Bronchial epithelial cell (primary cell): ENCODE results near the gene VAT1. TPM values are rescaled to one million over a fixed set of nuclear protein-coding genes. Genes with fewer than 3 reads are reported as not detected.
"Not testable (repeated sequence)": the region's sequence is repeated elsewhere in the genome, so short reads cannot be mapped to it uniquely, and the experiment has no call there.

Source experiments
- DNase-seq: peaks from one replicate; pipeline ENCODE4 v3.0.0-alpha.2; 2010; ENCODE audit warnings: low read depth
- FAIRE-seq: peaks from 2 replicates; lab custom pipeline; 2011; peaks lifted over from hg19 to GRCh38; lab: Jason Lieb, UNC
- H3K27me3 ChIP-seq: 2 replicates; pipeline ENCODE4 v1.5.1; 2011; ENCODE audit warnings: low read length; ENCODE audit not compliant: control insufficient read depth, insufficient read depth
- H3K36me3 ChIP-seq: 2 replicates; pipeline ENCODE4 v1.5.1; 2011; ENCODE audit warnings: low read length; ENCODE audit not compliant: control insufficient read depth, insufficient read depth
- H3K4me3 ChIP-seq: 2 replicates; pipeline ENCODE4 v1.5.1; 2011; ENCODE audit warnings: mild to moderate bottlenecking, low read depth, low read length, control low read depth
- CTCF ChIP-seq: IDR thresholded peaks from 2 replicates; pipeline ENCODE4 v1.5.1; 2011; ENCODE audit warnings: mild to moderate bottlenecking, moderate library complexity, low read length, control low read depth, inconsistent platforms; ENCODE audit not compliant: insufficient read depth, severe bottlenecking
- total RNA-seq: library from RNA; depleted of rRNA; stranded (reverse); fragments of >200 nt; gene quantifications from 2 replicates; pipeline ENCODE4 v1.2.1, GENCODE V29; 2014

The VAT1 gene
- total RNA-seq, 1 donor from 2014 or later = 101 TPM

- Histone ChIP-seq H3K4me3 (no peak overlapping the region), H3K27me3 (no peaks in the 10 kb centered on the region), H3K36me3 (no peaks in the 10 kb centered on the region)
- DNase-seq (no peak), FAIRE-seq (no peak)
- no peak for TF ChIP-seq CTCF
Observed at GRCh38 chr17:42975265-42975664, 46.9 kb downstream of the VAT1 start.

GRCh38 chr17:42973323-42973722, 48.9 kb downstream of the VAT1 start:
- DNase-seq, H3K36me3 ChIP-seq, H3K27me3 ChIP-seq, H3K4me3 ChIP-seq, FAIRE-seq: not testable (repeated sequence)

GRCh38 chr17:42971589-42971988, 50.6 kb downstream of the VAT1 start:
- H3K27me3 ChIP-seq = no peaks in the 10 kb centered on the region
- DNase-seq = no peak
- H3K36me3 ChIP-seq = no peaks in the 10 kb centered on the region
- TF ChIP-seq CTCF = no peak
- H3K4me3 ChIP-seq = no peak overlapping the region
- no peak for FAIRE-seq

GRCh38 chr17:42969001-42969581, 53.1 kb downstream of the VAT1 start:
- TF ChIP-seq CTCF = no peak
- DNase-seq (no peak), FAIRE-seq (no peak)
- Histone ChIP-seq H3K27me3 (no peaks in the 10 kb centered on the region), H3K4me3 (no peak overlapping the region), H3K36me3 (no peaks in the 10 kb centered on the region)

GRCh38 chr17:42967925-42968324, 54.3 kb downstream of the VAT1 start:
- no peak overlapping the region for H3K4me3 ChIP-seq
- TF ChIP-seq CTCF = no peak
- no peaks in the 10 kb centered on the region for H3K27me3 ChIP-seq
- DNase-seq (no peak), FAIRE-seq (no peak)
- H3K36me3 ChIP-seq = no peaks in the 10 kb centered on the region

Other genes with a start within 250 kb of the VAT1 start
- gene VPS25, start 248.9 kb downstream of the VAT1 start, total RNA-seq = 65.3 and 76.0 TPM in 2 replicates
- under 0.01 and 0.13 TPM in 2 replicates for gene WNK4, start 241.8 kb downstream of the VAT1 start, total RNA-seq
- 59.8 and 69.6 TPM in 2 replicates for gene COA3, start 223.7 kb downstream of the VAT1 start, total RNA-seq
- gene CNTD1, start 223.5 kb downstream of the VAT1 start, total RNA-seq = not detected in 2 replicates
- 123 and 200 TPM in 2 replicates for gene BECN1, start 198.1 kb downstream of the VAT1 start, total RNA-seq
- gene PSME3, start 189.0 kb downstream of the VAT1 start, total RNA-seq = 57.7 and 72.5 TPM in 2 replicates
- 0.79 and 1.0 TPM in 2 replicates for gene AOC2, start 177.8 kb downstream of the VAT1 start, total RNA-seq
- gene AOC3, start 171.2 kb downstream of the VAT1 start, total RNA-seq = 0.26 TPM in 2 replicates
- gene G6PC1, start 121.6 kb downstream of the VAT1 start, total RNA-seq = not detected in 2 replicates
- gene AARSD1, start 57.9 kb downstream of the VAT1 start, total RNA-seq = 18.3 and 24.7 TPM in 2 replicates
- gene PTGES3L, start 42.3 kb downstream of the VAT1 start, total RNA-seq = under 0.01 and 0.13 TPM in 2 replicates
- gene RUNDC1, start 41.8 kb downstream of the VAT1 start, total RNA-seq = 10.3 and 11.8 TPM in 2 replicates
- 1,341 and 1,431 TPM in 2 replicates for gene RPL27, start 24.0 kb downstream of the VAT1 start, total RNA-seq
- gene IFI35, start 15.6 kb downstream of the VAT1 start, total RNA-seq = 0.79 and 2.4 TPM in 2 replicates
- under 0.01 and 0.38 TPM in 2 replicates for gene RND2, start 2.8 kb upstream of the VAT1 start, total RNA-seq
- gene BRCA1, start 103.0 kb upstream of the VAT1 start, total RNA-seq = 3.4 and 4.1 TPM in 2 replicates
- gene NBR1, start 148.8 kb upstream of the VAT1 start, total RNA-seq = 51.9 and 74.5 TPM in 2 replicates
- gene TMEM106A, start 189.5 kb upstream of the VAT1 start, total RNA-seq = 0.26 and 0.38 TPM in 2 replicates
- gene CCDC200, start 206.2 kb upstream of the VAT1 start, total RNA-seq = not detected in 2 replicates
- not detected in 2 replicates for gene RNU2-1, start 211.6 kb upstream of the VAT1 start, total RNA-seq